Spleen (tissue), 11 donors: ENCODE results near the gene BDH1. TPM values are rescaled to one million over a fixed set of nuclear protein-coding genes. Genes with fewer than 3 reads are reported as not detected.

Source experiments
- DNase-seq: peaks from one replicate; pipeline ENCODE4 v3.0.0-alpha.2; 2020
- H3K27ac ChIP-seq, 8 donors: fragments of 200-600 bp; sonication (generic) in 7 of 8; 1 replicate in 4 of 8; 2 replicates in 4 of 8; pipeline versions ENCODE4 v1.5.0 to v1.8.0; 2016 to 2021; ENCODE audit warnings: inconsistent platforms in 4 of 8, mild to moderate bottlenecking in 4 of 8, moderate library complexity in 1 of 8
- H3K27me3 ChIP-seq, 7 donors: fragments of 200-600 bp; sonication (generic) in 6 of 7; replicated peaks in 1 of 7; 1 replicate in 4 of 7; 2 replicates in 3 of 7; pipeline versions ENCODE4 v1.5.0 to v1.8.0; 2016 to 2021; ENCODE audit warnings: inconsistent platforms in 3 of 7, mild to moderate bottlenecking in 1 of 7
- H3K36me3 ChIP-seq, 6 donors: fragments of 200-600 bp; sonication (generic) in 5 of 6; 1 replicate in 4 of 6; 2 replicates in 2 of 6; pipeline versions ENCODE4 v1.5.0 to v1.8.0; 2016 to 2021; ENCODE audit warnings: inconsistent platforms in 2 of 6
- H3K4me1 ChIP-seq, 6 donors: fragments of 200-600 bp; sonication (generic) in 5 of 6; 1 replicate in 3 of 6; 2 replicates in 3 of 6; pipeline versions ENCODE4 v1.5.0 to v1.8.0; 2016 to 2021; ENCODE audit warnings: inconsistent platforms in 3 of 6
- H3K4me3 ChIP-seq, 8 donors: fragments of 200-600 bp; sonication (generic) in 7 of 8; 1 replicate in 4 of 8; 2 replicates in 4 of 8; pipeline versions ENCODE4 v1.5.0 to v1.8.0; 2016 to 2021; ENCODE audit warnings: inconsistent platforms in 4 of 8, mild to moderate bottlenecking in 4 of 8, moderate library complexity in 2 of 8
- H3K9me3 ChIP-seq, 8 donors: fragments of 200-600 bp; sonication (generic) in 7 of 8; 1 replicate in 4 of 8; 2 replicates in 4 of 8; pipeline versions ENCODE4 v1.5.0 to v1.8.0; 2016 to 2021; ENCODE audit warnings: inconsistent platforms in 4 of 8
- CTCF ChIP-seq, 11 experiments: fragments of 200-600 bp in 7 of 11; fragments of 450-650 bp in 4 of 11; sonication (generic) in 4 of 11; IDR thresholded peaks in 8 of 11; conservative IDR thresholded peaks in 3 of 11; 1 replicate in 7 of 11; 2 replicates in 4 of 11; pipeline versions ENCODE4 v1.4.0 to v1.8.0; 2016 to 2021; ENCODE audit warnings: antibody characterized with exemption in 11 of 11, inconsistent platforms in 4 of 11, mild to moderate bottlenecking in 1 of 11
- POLR2A ChIP-seq, 3 donors: fragments of 450-650 bp; IDR thresholded peaks; one replicate each; pipeline ENCODE4 v1.5.1; 2017; ENCODE audit warnings: antibody characterized with exemption in 3 of 3, mild to moderate bottlenecking in 1 of 3
- POLR2AphosphoS5 ChIP-seq, 3 donors: sonication (generic); formaldehyde crosslinking; IDR thresholded peaks; one replicate each; pipeline ENCODE4 v1.5.1; 2017; ENCODE audit warnings: antibody characterized with exemption in 3 of 3
- WGBS, 5 donors: extraction: QIAGEN DNeasy Blood & Tissue Kit in 3 of 5; methylation state at CpG; one replicate each; pipeline versions ENCODE4 v1.1.5 to v1.1.7; 2013 to 2018; 5-methylcytosine and 5-hydroxymethylcytosine counted together
- intact Hi-C: fragments of 100-400 bp; cut with DNase I; formaldehyde crosslinking; loops from one replicate; pipeline ENCODE4 v1.15.0; 2023; ENCODE audit warnings: low total_unique reads
- polyA plus RNA-seq, 3 donors: library from polyadenylated mRNA; stranded (reverse); fragments of 200-250 nt; gene quantifications; one replicate each; pipeline ENCODE4 v1.2.1, GENCODE V29; 2013
- total RNA-seq, 7 donors: library from RNA; depleted of rRNA in 3 of 7; stranded (reverse); fragments of >200 nt in 3 of 7; fragmentation: NEBNext Ultra II Directional in 4 of 7; extraction: Animal tissue kit (Norgen Biotek cat#: 25700) in 4 of 7; gene quantifications; one replicate each; pipeline versions ENCODE4 v1.1.0 to v1.2.1, GENCODE V29; 2016 to 2021
- donor health status: healthy with polysubstance abuse.
- donor health status: DM: no; HTN: no; CAD: no; lungs with moderate emphysema.
- donor health status: DM: no; HTN: no; CAD: no.
- donor health status: Bipolar disorder and iron deficiency.
- donor health status: healthy.
- donor health status: DM: no; HTN: no; CAD: no.
- donor health status: DM: yes; HTN: yes; CAD: no.

Gene BDH1
- total and polyA plus RNA-seq, 10 donors, result 11.5 to 24.6 (median 17.5) TPM

DNA sequence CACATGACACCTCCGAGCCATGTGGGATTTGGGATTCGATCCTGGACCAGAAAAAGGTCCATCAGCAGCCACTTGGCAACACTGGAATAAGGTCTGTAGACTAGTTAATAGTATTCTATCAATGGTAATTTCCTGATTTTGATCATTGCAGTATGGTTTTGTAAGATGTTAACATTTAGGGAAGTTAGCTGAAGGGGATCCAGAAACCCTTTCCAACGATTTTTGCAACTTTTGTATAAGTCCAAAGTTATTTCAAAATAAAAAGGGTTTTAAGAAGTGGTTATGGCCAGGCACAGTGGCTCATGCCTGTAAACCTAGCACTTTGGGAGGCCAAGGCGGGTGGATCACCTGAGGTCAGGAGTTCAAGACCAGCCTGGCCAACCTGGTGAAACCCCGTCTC, 10.2 kb downstream of the BDH1 start:
- peaks cover 0 to 32% (median 4%) of the 10 kb centered on the region in 6 donors for H3K4me1 ChIP-seq
- no peak for DNase-seq
- H3K27ac ChIP-seq, result peak overlapping the region in 3 of 8 donors; percentile 2 to 23 (median 22)
- no peak overlapping the region for H3K4me3 ChIP-seq
- 57 to 81% (median 74%) methylated on average over 5 of the region's 5 CpGs for WGBS, 5 donors
- H3K9me3 ChIP-seq, result no peaks in the 10 kb centered on the region
- peaks cover 0 to 29% (median 3%) of the 10 kb centered on the region in 6 donors for H3K36me3 ChIP-seq
- no peaks in the 10 kb centered on the region for H3K27me3 ChIP-seq
- intact Hi-C loops, result no loop called here
- TF ChIP-seq POLR2AphosphoS5 (IDR thresholded peaks at IDR 0.05), result no peak
- no peak for TF ChIP-seq POLR2A (IDR thresholded peaks at IDR 0.05)
- no peak for TF ChIP-seq CTCF (IDR thresholded peaks at IDR 0.05 in 8 of 11, conservative IDR thresholded peaks at IDR 0.05 in 3 of 11)

DNA sequence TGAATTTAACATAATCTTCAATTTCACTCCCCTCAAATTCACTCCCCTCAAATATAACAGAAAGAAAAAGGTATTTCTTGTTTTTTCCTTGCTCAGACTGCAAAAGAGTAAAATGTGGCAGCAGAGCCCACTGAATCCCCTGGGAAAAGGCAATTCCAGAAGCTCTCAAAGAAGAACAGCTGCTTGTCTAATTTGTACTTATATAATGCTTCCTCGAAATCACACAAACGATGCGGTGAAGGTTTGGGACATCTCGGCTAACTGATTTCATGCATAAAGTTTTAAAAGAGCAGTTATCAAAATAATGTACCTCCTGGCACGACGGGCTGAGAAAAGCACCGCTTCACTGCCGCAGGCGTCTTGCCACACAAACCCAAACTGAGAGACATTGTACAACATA, 10.7 kb downstream of the BDH1 start:
- no peaks in the 10 kb centered on the region for H3K27me3 ChIP-seq
- H3K27ac ChIP-seq, result peak overlapping the region in 2 of 8 donors; percentile 2 to 23
- no peaks in the 10 kb centered on the region for H3K9me3 ChIP-seq
- intact Hi-C loops, result no loop called here
- H3K4me1 ChIP-seq, result peaks cover 0 to 32% (median 4%) of the 10 kb centered on the region in 6 donors
- WGBS, 5 donors, result 56 to 84% (median 77%) methylated on average over 9 of the region's 9 CpGs
- no peak for DNase-seq
- peaks cover 0 to 29% (median 3%) of the 10 kb centered on the region in 6 donors for H3K36me3 ChIP-seq
- no peak for TF ChIP-seq POLR2A (IDR thresholded peaks at IDR 0.05)
- TF ChIP-seq CTCF (IDR thresholded peaks at IDR 0.05 in 8 of 11, conservative IDR thresholded peaks at IDR 0.05 in 3 of 11), result no peak
- TF ChIP-seq POLR2AphosphoS5 (IDR thresholded peaks at IDR 0.05), result no peak
- no peak overlapping the region for H3K4me3 ChIP-seq

- Histone ChIP-seq H3K36me3 (peaks cover 0 to 41% (median 3%) of the 10 kb centered on the region in 6 donors), H3K9me3 (no peaks in the 10 kb centered on the region), H3K4me3 (no peak overlapping the region), H3K27me3 (no peaks in the 10 kb centered on the region), H3K27ac (peak overlapping the region in 1 of 8 donors; percentile 28), H3K4me1 (peaks cover 0 to 32% (median 4%) of the 10 kb centered on the region in 6 donors)
- TF ChIP-seq POLR2AphosphoS5 (IDR thresholded peaks at IDR 0.05), result peak in 1 of 3 donors; percentile 17
- TF ChIP-seq CTCF (IDR thresholded peaks at IDR 0.05 in 8 of 11, conservative IDR thresholded peaks at IDR 0.05 in 3 of 11), result no peak
- intact Hi-C loops, result no loop called here
- DNase-seq, result no peak
- WGBS, 5 donors, result 63 to 85% (median 75%) methylated on average over 18 of the region's 18 CpGs
These were observed 12.9 kb downstream of the BDH1 start for GRCh38 chr3:197542741-197543454.

DNA sequence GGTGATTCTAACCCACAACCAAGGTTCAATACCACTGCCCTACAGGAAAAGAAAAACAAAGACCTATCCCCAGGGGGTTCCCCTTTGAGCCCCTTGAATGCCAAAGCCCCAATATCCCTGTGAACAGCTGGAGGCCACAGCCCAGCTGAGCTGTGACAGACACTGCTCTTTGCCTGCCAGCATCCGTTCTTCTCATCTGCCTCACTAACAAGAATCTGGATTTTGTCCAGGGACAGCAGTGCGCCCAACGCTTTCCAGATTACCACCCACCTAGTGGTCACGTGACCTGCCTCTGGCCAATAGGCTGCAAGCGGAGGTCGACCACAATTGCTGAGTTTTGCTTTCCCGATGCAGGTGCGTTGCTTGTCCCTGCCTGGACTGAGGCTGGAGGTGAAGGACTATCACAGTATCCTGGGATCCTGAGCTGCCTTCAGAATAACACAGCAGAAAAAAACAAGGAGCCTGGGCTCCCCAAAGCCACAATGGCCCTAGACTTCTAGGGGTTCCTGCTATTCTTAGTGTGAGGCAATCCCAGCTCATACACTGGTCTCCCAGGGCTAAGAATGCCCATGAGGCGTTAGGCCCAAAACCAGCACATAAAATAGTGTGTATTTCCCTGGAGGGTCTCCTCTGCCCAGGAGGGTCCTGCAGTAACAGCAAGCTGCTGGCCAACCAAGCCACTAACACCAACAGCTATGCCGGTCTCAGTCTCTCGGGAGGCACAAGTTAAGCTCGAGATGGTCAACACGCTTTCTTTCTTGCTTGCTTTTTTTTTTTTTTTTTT, 13.8 kb downstream of the BDH1 start:
- H3K36me3 ChIP-seq, result peaks cover 0 to 46% (median 4%) of the 10 kb centered on the region in 6 donors
- intact Hi-C loops, result no loop called here
- TF ChIP-seq POLR2AphosphoS5 (IDR thresholded peaks at IDR 0.05), result no peak
- no peak for TF ChIP-seq CTCF (IDR thresholded peaks at IDR 0.05 in 8 of 11, conservative IDR thresholded peaks at IDR 0.05 in 3 of 11)
- TF ChIP-seq POLR2A (IDR thresholded peaks at IDR 0.05), result no peak
- 71 to 83% (median 79%) methylated on average over 12 to 13 of the region's 13 CpGs for whole genome bisulfite sequencing, 5 donors
- H3K4me1 ChIP-seq, result peaks cover 0 to 31% (median 4%) of the 10 kb centered on the region in 6 donors
- H3K9me3 ChIP-seq, result no peaks in the 10 kb centered on the region
- H3K4me3 ChIP-seq, result no peak overlapping the region
- H3K27ac ChIP-seq, result no peak overlapping the region
- no peak for DNase-seq
- no peaks in the 10 kb centered on the region for H3K27me3 ChIP-seq
